K562 (cell line): ENCODE measurements around the gene SPATA20. TPM values are rescaled to one million over a fixed set of nuclear protein-coding genes. Genes with fewer than 3 reads are reported as not detected.

Experiments used
- ATAC-seq: fragments of 200-7000 bp; cut with Tn5 transposase; 3 replicates; pipeline ENCODE4 v1.9.1; 2020; ENCODE audit warnings: moderate library complexity
- BruUV-seq: library from RNA; stranded (reverse); fragments of 400-500 nt; replicated peaks from 2 replicates; lab custom pipeline; 2021; lab: Mats Ljungman, UMichigan
- CTCF ChIA-PET: fragments of 300-600 bp; formaldehyde crosslinking; extraction: SDS; loops from one replicate; lab custom pipeline; 2021; ENCODE audit warnings: low intra/inter-chr PET ratio; lab: Yijun Ruan, JAX
- POLR2A ChIA-PET: fragments of 300-600, 350-650 bp; sonication (Branson Sonifier 250); formaldehyde crosslinking; extraction: SDS; loops from one replicate; lab custom pipeline; 2021; ENCODE audit warnings: antibody characterized with exemption, inconsistent platforms; lab: Yijun Ruan, JAX
- DNase-seq, 4 experiments: peaks; one replicate each; pipeline versions ENCODE4 v3.0.0 to v3.0.0-alpha.2; 2011 to 2018; ENCODE audit warnings: low spot score in 3 of 4, mixed read lengths in 3 of 4; ENCODE audit errors: extremely low read depth in 1 of 4
- FAIRE-seq: peaks from 2 replicates; lab custom pipeline; 2011; peaks lifted over from hg19 to GRCh38; lab: Jason Lieb, UNC
- H2AFZ ChIP-seq: 2 replicates; pipeline ENCODE4 v1.6.0; 2011; ENCODE audit warnings: low read depth, low read length, control low read depth, inconsistent platforms
- H3K27ac ChIP-seq: fragments of 200-600 bp; 3 replicates; pipeline ENCODE4 v1.8.0; 2011; ENCODE audit warnings: low read depth, mild to moderate bottlenecking, control low read depth, inconsistent platforms, low read length, moderate library complexity, mixed read lengths; ENCODE audit errors: extremely low read depth
- H3K27me3 ChIP-seq, 2 experiments: fragments of 300-600 bp in 1 of 2; 2 replicates in 1 of 2; 3 replicates in 1 of 2; pipeline versions ENCODE4 v1.6.0 to v1.8.0; 2011; ENCODE audit warnings: inconsistent platforms in 2 of 2, low read length in 2 of 2, mild to moderate bottlenecking in 1 of 2, mixed read lengths in 1 of 2, moderate library complexity in 1 of 2; ENCODE audit not compliant: control insufficient read depth in 2 of 2, insufficient read depth in 2 of 2
- H3K36me3 ChIP-seq: fragments of 300-600 bp; 3 replicates; pipeline ENCODE4 v1.8.0; 2011; ENCODE audit warnings: mild to moderate bottlenecking, low read length, inconsistent platforms; ENCODE audit not compliant: control insufficient read depth, insufficient read depth
- H3K4me1 ChIP-seq, 2 experiments: fragments of 200-600 bp in 1 of 2; replicated peaks in 1 of 2; 2 replicates in 1 of 2; 3 replicates in 1 of 2; pipeline versions ENCODE4 v1.5.1 to v1.8.0; 2011; ENCODE audit warnings: inconsistent platforms in 2 of 2, low read length in 2 of 2, mild to moderate bottlenecking in 1 of 2, mixed read lengths in 1 of 2, moderate library complexity in 1 of 2; ENCODE audit not compliant: control insufficient read depth in 2 of 2, insufficient read depth in 2 of 2
- H3K4me2 ChIP-seq: 2 replicates; pipeline ENCODE4 v1.6.1; 2011; ENCODE audit warnings: low read length, control low read depth, inconsistent platforms, mixed read lengths; ENCODE audit not compliant: insufficient read depth
- H3K4me3 ChIP-seq: fragments of 200-600 bp; sonication (generic), shearing (Covaris generic); 2 replicates; pipeline ENCODE4 v1.5.1; 2016; ENCODE audit warnings: control low read depth, inconsistent platforms
- H3K79me2 ChIP-seq: fragments of 200-600 bp; 3 replicates; pipeline ENCODE4 v1.8.0; 2011; ENCODE audit warnings: low read length, inconsistent platforms; ENCODE audit not compliant: control insufficient read depth, insufficient read depth
- H3K9ac ChIP-seq, 2 experiments: 2 replicates each; pipeline versions ENCODE4 v1.6.0 to v1.6.1; 2011; ENCODE audit warnings: low read depth in 2 of 2, low read length in 2 of 2, control low read depth in 1 of 2, inconsistent platforms in 1 of 2, mild to moderate bottlenecking in 1 of 2, mixed read lengths in 1 of 2; ENCODE audit not compliant: insufficient read depth in 1 of 2
- H3K9me1 ChIP-seq: one replicate; pipeline ENCODE4 v1.6.0; 2011; ENCODE audit warnings: inconsistent platforms, mild to moderate bottlenecking, low read length, moderate library complexity; ENCODE audit not compliant: control insufficient read depth, insufficient read depth
- H3K9me3 ChIP-seq: replicated peaks from 2 replicates; pipeline ENCODE4 v1.5.1; 2011; ENCODE audit warnings: low read depth, low read length, inconsistent platforms; ENCODE audit not compliant: control insufficient read depth, insufficient read depth
- H4K20me1 ChIP-seq: replicated peaks from 2 replicates; pipeline ENCODE4 v1.6.1; 2011; ENCODE audit warnings: low read length, inconsistent platforms, mixed read lengths; ENCODE audit not compliant: control insufficient read depth, insufficient read depth
- DNMT1 ChIP-seq: fragments of 450-650 bp; IDR thresholded peaks from 2 replicates; pipeline ENCODE4 v1.6.1; 2016; ENCODE audit warnings: antibody characterized with exemption, mild to moderate bottlenecking
- NFIC ChIP-seq: fragments of 450-650 bp; IDR thresholded peaks from 2 replicates; pipeline ENCODE4 v1.6.1; 2017; ENCODE audit warnings: mild to moderate bottlenecking, inconsistent platforms
- NFRKB ChIP-seq: fragments of 450-650 bp; IDR thresholded peaks from 2 replicates; pipeline ENCODE4 v1.6.1; 2016; ENCODE audit warnings: low read depth
- NR3C1 ChIP-seq: sonication (generic); formaldehyde crosslinking; IDR thresholded peaks from 2 replicates; pipeline ENCODE4 v1.8.1; 2022; ENCODE audit warnings: missing genetic modification reagents
- WGBS: fragments of 100-300 bp; shearing (Covaris generic); methylation state at CpG from one replicate; pipeline ENCODE4 v1.1.6; 2016; ENCODE audit warnings: low coverage, mixed read lengths; ENCODE audit not compliant: insufficient coverage; ENCODE audit errors: missing lambda C conversion rate; 5-methylcytosine and 5-hydroxymethylcytosine counted together
- in situ Hi-C: fragments of 300-500 bp; cut with MboI; formaldehyde crosslinking; loops from 4 replicates; pipeline ENCODE4 v1.15.0; 2018; ENCODE audit warnings: inconsistent platforms, mixed read lengths
- intact Hi-C: fragments of 100-400 bp; cut with micrococcal nuclease; formaldehyde crosslinking; loops from 2 replicates; pipeline ENCODE4 v1.14.2; 2022
- polyA plus RNA-seq, 8 experiments: library from polyadenylated mRNA; depleted of rRNA in 4 of 8; stranded (reverse) in 5 of 8; unstranded in 3 of 8; fragments of >200 nt; fragmentation: Nextera tagmentation in 2 of 8; fragmentation: Illumina TruSeq in 1 of 8; extraction: Ambion mirVana in 2 of 8; extraction: Trizol in 1 of 8; gene quantifications; 2 replicates each; pipeline versions ENCODE4 v1.2.1 to v1.2.3, GENCODE V29; 2011 to 2014; ENCODE audit warnings: inconsistent platforms in 1 of 8, missing spikeins in 1 of 8
- total RNA-seq, 7 experiments: library from RNA; depleted of rRNA in 6 of 7; stranded (reverse); fragments of >200 nt in 6 of 7; fragmentation: Illumina TruSeq in 2 of 7; extraction: Trizol in 2 of 7; gene quantifications; 2 replicates each; pipeline versions ENCODE4 v1.2.1 to v1.2.3, GENCODE V29; 2011 to 2021; ENCODE audit warnings: low replicate concordance in 1 of 7
- TF ChIP-seq, protein P1 (sequence below), 2 experiments: IDR thresholded peaks; 2 replicates each; pipeline ENCODE4 v1.6.1; 2012; ENCODE audit warnings: improper control_type of control experiment in 2 of 2, low read depth in 2 of 2, low read length in 2 of 2, borderline replicate concordance in 1 of 2
- TF ChIP-seq, protein P2 (sequence below): fragments of 250-450 bp; sonication (Bioruptor Pico); IDR thresholded peaks from 2 replicates; pipeline ENCODE4 v1.4.0; 2020; ENCODE audit warnings: mild to moderate bottlenecking, moderate library complexity, borderline replicate concordance
- TF ChIP-seq, protein P3 (sequence below): sonication (generic); IDR thresholded peaks from 2 replicates; pipeline ENCODE4 v1.6.1; 2016

SPATA20 gene
- total and polyA plus RNA-seq, 9 of the 15 experiments (the other 6 are each of a cell fraction or from before 2014, with no cell fraction given), result 0.08 to 4.0 (median 1.5) TPM

- intact Hi-C loops (no loop called here), in situ Hi-C loops (no loop called here)
- POLR2A ChIA-PET, result interaction anchor here (1.0 to 1.6 kb wide), 2 partner anchors 13 to 52 kb away, joined by 4 to 7 read pairs; no protein-coding TSS in a partner anchor
- Histone ChIP-seq H3K27me3 (peaks cover 45 to 96% of the 10 kb centered on the region in 2 experiments), H4K20me1 (peaks cover 6% of the 10 kb centered on the region; the same call in 1 of the 2 replicates), H2AFZ (no peak overlapping the region), H3K4me1 (peaks cover 4 to 21% of the 10 kb centered on the region in 2 experiments; a peak in 3 of 5 replicates), H3K4me3 (no peak overlapping the region), H3K4me2 (no peak overlapping the region), H3K36me3 (no peaks in the 10 kb centered on the region), H3K27ac (no peak overlapping the region), H3K9me3 (no peaks in the 10 kb centered on the region), H3K79me2 (no peaks in the 10 kb centered on the region), H3K9me1 (no peaks in the 10 kb centered on the region), H3K9ac (peak overlapping the region in 1 of 2 experiments; percentile 52; a peak in 2 of 4 replicates)
- DNase-seq (no peak), ATAC-seq (peak; percentile 37), FAIRE-seq (no peak)
- CTCF ChIA-PET, result interaction anchor here (0.5 kb wide), 1 partner anchor 15 kb away, joined by 4 read pairs; no protein-coding TSS in a partner anchor
- 9% methylated on average over 8 of the region's 13 CpGs for WGBS
- TF ChIP-seq, protein P1, sequence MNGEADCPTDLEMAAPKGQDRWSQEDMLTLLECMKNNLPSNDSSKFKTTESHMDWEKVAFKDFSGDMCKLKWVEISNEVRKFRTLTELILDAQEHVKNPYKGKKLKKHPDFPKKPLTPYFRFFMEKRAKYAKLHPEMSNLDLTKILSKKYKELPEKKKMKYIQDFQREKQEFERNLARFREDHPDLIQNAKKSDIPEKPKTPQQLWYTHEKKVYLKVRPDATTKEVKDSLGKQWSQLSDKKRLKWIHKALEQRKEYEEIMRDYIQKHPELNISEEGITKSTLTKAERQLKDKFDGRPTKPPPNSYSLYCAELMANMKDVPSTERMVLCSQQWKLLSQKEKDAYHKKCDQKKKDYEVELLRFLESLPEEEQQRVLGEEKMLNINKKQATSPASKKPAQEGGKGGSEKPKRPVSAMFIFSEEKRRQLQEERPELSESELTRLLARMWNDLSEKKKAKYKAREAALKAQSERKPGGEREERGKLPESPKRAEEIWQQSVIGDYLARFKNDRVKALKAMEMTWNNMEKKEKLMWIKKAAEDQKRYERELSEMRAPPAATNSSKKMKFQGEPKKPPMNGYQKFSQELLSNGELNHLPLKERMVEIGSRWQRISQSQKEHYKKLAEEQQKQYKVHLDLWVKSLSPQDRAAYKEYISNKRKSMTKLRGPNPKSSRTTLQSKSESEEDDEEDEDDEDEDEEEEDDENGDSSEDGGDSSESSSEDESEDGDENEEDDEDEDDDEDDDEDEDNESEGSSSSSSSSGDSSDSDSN (IDR thresholded peaks at IDR 0.05; ENCODE audit: borderline replicate concordance in 1 of 2, low read depth in 2 of 2, low read length in 2 of 2), result peak in 1 of 2 experiments; percentile 21; a peak in 1 of 4 replicates
- TF ChIP-seq, protein P2, sequence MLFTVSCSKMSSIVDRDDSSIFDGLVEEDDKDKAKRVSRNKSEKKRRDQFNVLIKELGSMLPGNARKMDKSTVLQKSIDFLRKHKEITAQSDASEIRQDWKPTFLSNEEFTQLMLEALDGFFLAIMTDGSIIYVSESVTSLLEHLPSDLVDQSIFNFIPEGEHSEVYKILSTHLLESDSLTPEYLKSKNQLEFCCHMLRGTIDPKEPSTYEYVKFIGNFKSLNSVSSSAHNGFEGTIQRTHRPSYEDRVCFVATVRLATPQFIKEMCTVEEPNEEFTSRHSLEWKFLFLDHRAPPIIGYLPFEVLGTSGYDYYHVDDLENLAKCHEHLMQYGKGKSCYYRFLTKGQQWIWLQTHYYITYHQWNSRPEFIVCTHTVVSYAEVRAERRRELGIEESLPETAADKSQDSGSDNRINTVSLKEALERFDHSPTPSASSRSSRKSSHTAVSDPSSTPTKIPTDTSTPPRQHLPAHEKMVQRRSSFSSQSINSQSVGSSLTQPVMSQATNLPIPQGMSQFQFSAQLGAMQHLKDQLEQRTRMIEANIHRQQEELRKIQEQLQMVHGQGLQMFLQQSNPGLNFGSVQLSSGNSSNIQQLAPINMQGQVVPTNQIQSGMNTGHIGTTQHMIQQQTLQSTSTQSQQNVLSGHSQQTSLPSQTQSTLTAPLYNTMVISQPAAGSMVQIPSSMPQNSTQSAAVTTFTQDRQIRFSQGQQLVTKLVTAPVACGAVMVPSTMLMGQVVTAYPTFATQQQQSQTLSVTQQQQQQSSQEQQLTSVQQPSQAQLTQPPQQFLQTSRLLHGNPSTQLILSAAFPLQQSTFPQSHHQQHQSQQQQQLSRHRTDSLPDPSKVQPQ (CRISPR knock-in tag), result no peak
- no peak for TF ChIP-seq NR3C1 (CRISPR knock-in tag)
- TF ChIP-seq NFRKB, result no peak
- peak; percentile 53; the same call in 1 of the 2 replicates for TF ChIP-seq NFIC
- TF ChIP-seq DNMT1, result no peak
- TF ChIP-seq, protein P3, sequence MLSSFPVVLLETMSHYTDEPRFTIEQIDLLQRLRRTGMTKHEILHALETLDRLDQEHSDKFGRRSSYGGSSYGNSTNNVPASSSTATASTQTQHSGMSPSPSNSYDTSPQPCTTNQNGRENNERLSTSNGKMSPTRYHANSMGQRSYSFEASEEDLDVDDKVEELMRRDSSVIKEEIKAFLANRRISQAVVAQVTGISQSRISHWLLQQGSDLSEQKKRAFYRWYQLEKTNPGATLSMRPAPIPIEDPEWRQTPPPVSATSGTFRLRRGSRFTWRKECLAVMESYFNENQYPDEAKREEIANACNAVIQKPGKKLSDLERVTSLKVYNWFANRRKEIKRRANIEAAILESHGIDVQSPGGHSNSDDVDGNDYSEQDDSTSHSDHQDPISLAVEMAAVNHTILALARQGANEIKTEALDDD, result no peak
- BruUV-seq, result no TSS peak
These were observed 57.5 kb downstream of the SPATA20 start for GRCh38 chr17:50604513-50604912.
